PC-3 (cell line): Measurements from ENCODE around the gene KIF13A. TPM values are rescaled to one million over a fixed set of nuclear protein-coding genes. Genes with fewer than 3 reads are reported as not detected.
"Not testable (repeated sequence)": the region's sequence is repeated elsewhere in the genome, so short reads cannot be mapped to it uniquely, and the experiment has no call there.

Source experiments
- ATAC-seq: fragments of 200-7000 bp; cut with Tn5 transposase; 2 replicates; pipeline ENCODE4 v1.9.1; 2020; ENCODE audit warnings: mild to moderate bottlenecking, moderate library complexity
- BruUV-seq: library from RNA; stranded (reverse); fragments of 400-500 nt; replicated peaks from 2 replicates; lab custom pipeline; 2021; lab: Mats Ljungman, UMichigan
- CTCF ChIA-PET: fragments of 300-600 bp; sonication (Branson Sonifier 250); formaldehyde crosslinking; loops from one replicate; lab custom pipeline; 2022; ENCODE audit warnings: antibody characterized with exemption; lab: Charles Lee
- POLR2A ChIA-PET: fragments of 300-600 bp; sonication (Branson Sonifier 250); formaldehyde crosslinking; loops from one replicate; lab custom pipeline; 2022; ENCODE audit warnings: antibody characterized with exemption; ENCODE audit not compliant: unreplicated experiment; lab: Charles Lee
- DNase-seq: peaks from one replicate; pipeline ENCODE4 v3.0.0-alpha.2; 2015
- H2AFZ ChIP-seq: fragments of 300-600 bp; sonication (generic); 2 replicates; pipeline ENCODE4 v1.6.0; 2016; ENCODE audit warnings: antibody characterized with exemption, low read length
- H3F3A ChIP-seq: fragments of 300-600 bp; sonication (generic); one replicate; pipeline ENCODE4 v1.6.0; 2017; ENCODE audit warnings: antibody characterized with exemption, low read length, control low read depth, mild to moderate bottlenecking; ENCODE audit not compliant: unreplicated experiment
- H3K27ac ChIP-seq: fragments of 300-600 bp; sonication (generic); 2 replicates; pipeline ENCODE4 v1.5.1; 2016; ENCODE audit warnings: mild to moderate bottlenecking, low read length
- H3K27me3 ChIP-seq: fragments of 300-600 bp; sonication (generic); 2 replicates; pipeline ENCODE4 v1.6.1; 2016; ENCODE audit warnings: low read length, mixed read lengths
- H3K36me3 ChIP-seq: fragments of 300-600 bp; sonication (generic); 2 replicates; pipeline ENCODE4 v1.6.1; 2016; ENCODE audit warnings: low read depth, mixed run types, low read length, mixed read lengths
- H3K4me1 ChIP-seq: fragments of 300-600 bp; sonication (generic); 2 replicates; pipeline ENCODE4 v1.5.1; 2016; ENCODE audit warnings: low read length; ENCODE audit not compliant: insufficient read depth
- H3K4me2 ChIP-seq: fragments of 300-600 bp; sonication (generic); 2 replicates; pipeline ENCODE4 v1.6.0; 2016; ENCODE audit warnings: low read length
- H3K4me3 ChIP-seq: fragments of 300-600 bp; sonication (generic); 2 replicates; pipeline ENCODE4 v1.5.1; 2016; ENCODE audit warnings: mild to moderate bottlenecking, low read length, mixed read lengths
- H3K79me2 ChIP-seq: fragments of 300-600 bp; sonication (generic); 2 replicates; pipeline ENCODE4 v1.6.1; 2017; ENCODE audit warnings: low read length, mixed read lengths
- H3K9ac ChIP-seq: fragments of 300-600 bp; sonication (generic); 2 replicates; pipeline ENCODE4 v1.6.0; 2016; ENCODE audit warnings: mild to moderate bottlenecking, low read length
- H3K9me2 ChIP-seq: fragments of 300-600 bp; sonication (generic); replicated peaks from 2 replicates; pipeline ENCODE4 v1.6.1; 2016; ENCODE audit warnings: mixed run types, low read length, mixed read lengths
- H3K9me3 ChIP-seq: fragments of 300-600 bp; sonication (generic); 2 replicates; pipeline ENCODE4 v1.6.1; 2016; ENCODE audit warnings: low read length, mixed read lengths
- H4K20me1 ChIP-seq: fragments of 300-600 bp; sonication (generic); 2 replicates; pipeline ENCODE4 v1.6.1; 2016; ENCODE audit warnings: low read length, mixed read lengths
- CTCF ChIP-seq: fragments of 300-600 bp; sonication (generic); conservative IDR thresholded peaks from 2 replicates; pipeline ENCODE4 v1.5.1; 2017; ENCODE audit warnings: antibody characterized with exemption, low read depth, mild to moderate bottlenecking, low read length
- EZH2 ChIP-seq: fragments of 300-600 bp; sonication (generic); IDR thresholded peaks from one replicate; pipeline ENCODE4 v1.6.1; 2017; ENCODE audit warnings: antibody characterized with exemption, mild to moderate bottlenecking, low read length; ENCODE audit not compliant: unreplicated experiment
- EZH2phosphoT487 ChIP-seq: fragments of 300-600 bp; sonication (generic); IDR thresholded peaks from 2 replicates; pipeline ENCODE4 v1.6.1; 2018; ENCODE audit warnings: mild to moderate bottlenecking, antibody characterized with exemption, low read length, borderline replicate concordance
- intact Hi-C: fragments of 100-400 bp; cut with micrococcal nuclease; formaldehyde crosslinking; loops from 2 replicates; pipeline ENCODE4 v1.9.0; 2023
- total RNA-seq: library from RNA; depleted of rRNA; stranded (reverse); fragments of >200 nt; gene quantifications from 2 replicates; pipeline ENCODE4 v1.2.3, GENCODE V29; 2014

KIF13A gene
- total RNA-seq, 1 experiment from 2014 or later = 21.3 TPM

- intact Hi-C loops = no loop called here
- POLR2A ChIA-PET = no interaction called here
These were observed 29.3 kb upstream of the KIF13A start for GRCh38 chr6:18016698-18017097.

GRCh38 chr6:18016133-18016532 lies 28.7 kb upstream of the KIF13A start:
- no peak overlapping the region for H3K4me3 ChIP-seq
- ATAC-seq = peak; percentile 15
- peak overlapping the region; percentile 57; the same call in 1 of the 2 replicates for H3K4me2 ChIP-seq
- no peaks in the 10 kb centered on the region for H3K9me2 ChIP-seq
- H3K79me2 ChIP-seq = no peaks in the 10 kb centered on the region
- no peaks in the 10 kb centered on the region for H4K20me1 ChIP-seq
- no peaks in the 10 kb centered on the region for H3F3A ChIP-seq
- H2AFZ ChIP-seq = peak overlapping the region; percentile 62
- no TSS peak for BruUV-seq
- H3K36me3 ChIP-seq = no peaks in the 10 kb centered on the region
- H3K27ac ChIP-seq = no peak overlapping the region
- H3K4me1 ChIP-seq = peaks cover 8% of the 10 kb centered on the region; the same call in 1 of the 2 replicates
- ChIA-PET CTCF (interaction anchor here (0.6 kb wide), 2 partner anchors 84 to 979 kb away, joined by 3 to 4 read pairs; no protein-coding TSS in a partner anchor), POLR2A (no interaction called here)
- no peak for DNase-seq
- no peak overlapping the region for H3K9ac ChIP-seq
- intact Hi-C loops = no loop called here
- no peaks in the 10 kb centered on the region for H3K27me3 ChIP-seq
- no peaks in the 10 kb centered on the region for H3K9me3 ChIP-seq
- TF ChIP-seq EZH2 (no peak), EZH2phosphoT487 (no peak)

More at GRCh38 chr6:18016698-18017097, 29.3 kb upstream of the KIF13A start:
- Histone ChIP-seq H3K27me3 (no peaks in the 10 kb centered on the region), H3K79me2 (no peaks in the 10 kb centered on the region), H3F3A (no peaks in the 10 kb centered on the region), H3K4me2 (peak overlapping the region; percentile 57), H3K9me2 (no peaks in the 10 kb centered on the region), H3K9ac (no peak overlapping the region), H3K4me3 (peak overlapping the region; percentile 10; the same call in 1 of the 2 replicates), H3K36me3 (no peaks in the 10 kb centered on the region), H3K9me3 (no peaks in the 10 kb centered on the region), H3K4me1 (peaks cover 8% of the 10 kb centered on the region; the same call in 1 of the 2 replicates), H2AFZ (peak overlapping the region; percentile 62), H4K20me1 (no peaks in the 10 kb centered on the region), H3K27ac (no peak overlapping the region)
- CTCF ChIA-PET = interaction anchor here (0.6 kb wide), 1 partner anchor 83 kb away, joined by 4 read pairs; no protein-coding TSS in a partner anchor
- no TSS peak for BruUV-seq
- DNase-seq (peak; percentile 48), ATAC-seq (peak; percentile 56)
- no peak for TF ChIP-seq EZH2
- TF ChIP-seq EZH2phosphoT487 = no peak
- TF ChIP-seq CTCF = no peak

GRCh38 chr6:18011287-18011686 lies 23.9 kb upstream of the KIF13A start:
- Histone ChIP-seq H3K9ac (no peak overlapping the region), H3K36me3 (no peaks in the 10 kb centered on the region), H3F3A (no peaks in the 10 kb centered on the region), H3K4me1 (peaks cover 1% of the 10 kb centered on the region; the same call in 1 of the 2 replicates), H3K27me3 (no peaks in the 10 kb centered on the region), H3K9me3 (no peaks in the 10 kb centered on the region), H2AFZ (no peak overlapping the region), H3K4me3 (no peak overlapping the region), H3K27ac (no peak overlapping the region), H3K4me2 (no peak overlapping the region), H3K79me2 (no peaks in the 10 kb centered on the region), H3K9me2 (no peaks in the 10 kb centered on the region), H4K20me1 (no peaks in the 10 kb centered on the region)
- DNase-seq (no peak), ATAC-seq (no peak)
- TF ChIP-seq EZH2 (no peak), CTCF (no peak), EZH2phosphoT487 (no peak)
- ChIA-PET CTCF (no interaction called here), POLR2A (no interaction called here)
- BruUV-seq = no TSS peak
- intact Hi-C loops = no loop called here

GRCh38 chr6:18010540-18010939 lies 23.1 kb upstream of the KIF13A start:
- intact Hi-C loops, H3K79me2 ChIP-seq, H3K27ac ChIP-seq, H3K9me2 ChIP-seq, H3K9ac ChIP-seq, H3K4me2 ChIP-seq, H3K9me3 ChIP-seq, H3K4me1 ChIP-seq, H3K4me3 ChIP-seq, H3F3A ChIP-seq, CTCF ChIA-PET, H3K36me3 ChIP-seq, DNase-seq, ATAC-seq, H2AFZ ChIP-seq, BruUV-seq, H4K20me1 ChIP-seq, POLR2A ChIA-PET, H3K27me3 ChIP-seq: not testable (repeated sequence)
